C4-2B (cell line): Measurements from ENCODE around the gene TTC39B.

ENCODE experiments used
- ZFX ChIP-seq: fragments of 450-650 bp; IDR thresholded peaks from 2 replicates; pipeline ENCODE4 v1.6.1; 2017
- TF ChIP-seq, protein P1 (sequence below): fragments of 450-650 bp; conservative IDR thresholded peaks from 2 replicates; pipeline ENCODE4 v1.5.1; 2017; ENCODE audit warnings: mild to moderate bottlenecking

DNA sequence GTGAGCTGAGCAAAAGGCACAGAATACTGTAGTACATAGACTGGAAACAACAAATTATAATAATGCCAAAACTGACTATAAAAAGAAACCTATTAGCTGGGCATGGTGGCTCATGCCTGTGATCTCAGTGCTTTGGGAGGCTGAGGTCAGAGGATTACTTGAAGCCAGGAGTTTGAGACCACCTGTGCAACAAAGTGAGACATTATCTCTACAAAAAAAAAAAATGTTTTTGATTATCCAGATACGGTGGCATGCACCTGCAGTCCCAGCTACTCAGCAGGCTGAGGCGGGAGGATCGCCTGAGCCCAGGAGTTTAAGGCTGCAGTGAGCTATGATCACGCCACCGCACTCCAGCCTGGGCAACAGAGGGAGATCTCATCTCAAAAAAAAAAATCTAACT is 175.9 kb downstream of the TTC39B start:
- TF ChIP-seq, protein P1, sequence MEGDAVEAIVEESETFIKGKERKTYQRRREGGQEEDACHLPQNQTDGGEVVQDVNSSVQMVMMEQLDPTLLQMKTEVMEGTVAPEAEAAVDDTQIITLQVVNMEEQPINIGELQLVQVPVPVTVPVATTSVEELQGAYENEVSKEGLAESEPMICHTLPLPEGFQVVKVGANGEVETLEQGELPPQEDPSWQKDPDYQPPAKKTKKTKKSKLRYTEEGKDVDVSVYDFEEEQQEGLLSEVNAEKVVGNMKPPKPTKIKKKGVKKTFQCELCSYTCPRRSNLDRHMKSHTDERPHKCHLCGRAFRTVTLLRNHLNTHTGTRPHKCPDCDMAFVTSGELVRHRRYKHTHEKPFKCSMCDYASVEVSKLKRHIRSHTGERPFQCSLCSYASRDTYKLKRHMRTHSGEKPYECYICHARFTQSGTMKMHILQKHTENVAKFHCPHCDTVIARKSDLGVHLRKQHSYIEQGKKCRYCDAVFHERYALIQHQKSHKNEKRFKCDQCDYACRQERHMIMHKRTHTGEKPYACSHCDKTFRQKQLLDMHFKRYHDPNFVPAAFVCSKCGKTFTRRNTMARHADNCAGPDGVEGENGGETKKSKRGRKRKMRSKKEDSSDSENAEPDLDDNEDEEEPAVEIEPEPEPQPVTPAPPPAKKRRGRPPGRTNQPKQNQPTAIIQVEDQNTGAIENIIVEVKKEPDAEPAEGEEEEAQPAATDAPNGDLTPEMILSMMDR = no peak
- no peak for TF ChIP-seq ZFX
